GM12878 (cell line): Measurements from ENCODE around the gene MPST. TPM values are rescaled to one million over a fixed set of nuclear protein-coding genes. Genes with fewer than 3 reads are reported as not detected.

Experiments used
- CHD1 ChIP-seq: IDR thresholded peaks from 2 replicates; pipeline ENCODE4 v1.6.1; 2012; ENCODE audit warnings: low read depth, low read length, improper control_type of control experiment
- HSF1 ChIP-seq: fragments of 150-350 bp; IDR thresholded peaks from 2 replicates; pipeline ENCODE4 v1.6.1; 2014; ENCODE audit warnings: mild to moderate bottlenecking, low read depth, low read length
- LARP7 ChIP-seq: fragments of 450-650 bp; IDR thresholded peaks from 2 replicates; pipeline ENCODE4 v1.6.1; 2017; ENCODE audit warnings: mild to moderate bottlenecking
- NFYA ChIP-seq: IDR thresholded peaks from 2 replicates; pipeline ENCODE4 v1.6.1; 2011; ENCODE audit warnings: low read depth, mild to moderate bottlenecking, low read length, improper control_type of control experiment, borderline replicate concordance
- NKRF ChIP-seq: fragments of 450-650 bp; conservative IDR thresholded peaks from 2 replicates; pipeline ENCODE4 v1.6.1; 2017; ENCODE audit warnings: mild to moderate bottlenecking, moderate library complexity
- NR2C1 ChIP-seq: fragments of 450-650 bp; IDR thresholded peaks from 2 replicates; pipeline ENCODE4 v1.6.1; 2017; ENCODE audit warnings: antibody characterized with exemption, mild to moderate bottlenecking, moderate library complexity
- NRF1 ChIP-seq: conservative IDR thresholded peaks from 2 replicates; pipeline ENCODE4 v1.6.1; 2011; ENCODE audit warnings: mild to moderate bottlenecking, low read depth, low read length, improper control_type of control experiment
- REST ChIP-seq: IDR thresholded peaks from 2 replicates; pipeline ENCODE4 v1.6.1; 2012; ENCODE audit warnings: mild to moderate bottlenecking, low read depth, low read length
- RUNX3 ChIP-seq: IDR thresholded peaks from 2 replicates; pipeline ENCODE4 v1.6.1; 2012; ENCODE audit warnings: low read length, inconsistent platforms
- SREBF1 ChIP-seq: IDR thresholded peaks from 2 replicates; pipeline ENCODE4 v1.6.1; 2012; ENCODE audit warnings: mild to moderate bottlenecking, low read length
- STAT3 ChIP-seq: IDR thresholded peaks from 2 replicates; pipeline ENCODE4 v1.6.1; 2011; ENCODE audit warnings: low read depth, low read length, improper control_type of control experiment
- TCF7 ChIP-seq: IDR thresholded peaks from 2 replicates; pipeline ENCODE4 v1.6.1; 2014; ENCODE audit warnings: antibody characterized with exemption, borderline replicate concordance
- ZBED1 ChIP-seq: IDR thresholded peaks from 2 replicates; pipeline ENCODE4 v1.6.1; 2016; ENCODE audit warnings: borderline replicate concordance
- ZBTB33 ChIP-seq: fragments of 450-650 bp; IDR thresholded peaks from 2 replicates; pipeline ENCODE4 v1.6.1; 2017; ENCODE audit warnings: mild to moderate bottlenecking
- ZNF687 ChIP-seq: fragments of 450-650 bp; IDR thresholded peaks from 2 replicates; pipeline ENCODE4 v1.6.1; 2017; ENCODE audit warnings: mild to moderate bottlenecking, moderate library complexity
- ZSCAN29 ChIP-seq: fragments of 450-650 bp; IDR thresholded peaks from 2 replicates; pipeline ENCODE4 v1.6.1; 2017; ENCODE audit warnings: mild to moderate bottlenecking, moderate library complexity
- polyA plus RNA-seq, 11 experiments: library from polyadenylated mRNA; depleted of rRNA in 4 of 11; unstranded in 6 of 11; stranded (reverse) in 5 of 11; fragments of >200 nt; fragmentation: Nextera tagmentation in 4 of 11; fragmentation: Illumina TruSeq in 1 of 11; extraction: Ambion mirVana in 4 of 11; extraction: Trizol in 1 of 11; gene quantifications; 1 replicate in 1 of 11; 2 replicates in 10 of 11; pipeline versions ENCODE4 v1.2.1 to v1.2.3, GENCODE V29; 2011 to 2016; ENCODE audit warnings: inconsistent platforms in 2 of 11, missing spikeins in 2 of 11, low read depth in 1 of 11
- total RNA-seq, 4 experiments: library from RNA; depleted of rRNA in 3 of 4; stranded (reverse); fragments of >200 nt in 3 of 4; fragmentation: Illumina TruSeq in 1 of 4; extraction: Trizol in 1 of 4; gene quantifications; 2 replicates each; pipeline versions ENCODE4 v1.2.1 to v1.2.3, GENCODE V29; 2013 to 2021

MPST gene
- total and polyA plus RNA-seq, 10 of the 15 experiments (the other 5 are each of a cell fraction or from before 2014, with no cell fraction given): 0.95 to 88.7 (median 38.5) TPM

GRCh38 chr22:37051391-37052385 is 32.1 kb downstream of the MPST start, which contains the start of gene KCTD17 (continued):
- TF ChIP-seq STAT3 (no peak), CHD1 (no peak), RUNX3 (no peak), NFYA (no peak), REST (no peak), ZNF687 (0 out of 2 replicates have a peak, but pooled peaks have one; percentile 38), NR2C1 (peak; percentile 45; the same call in 1 of the 2 replicates), LARP7 (peak; percentile 69; the same call in 1 of the 2 replicates), TCF7 (no peak), ZBTB33 (no peak), ZBED1 (no peak), SREBF1 (no peak), ZSCAN29 (no peak), HSF1 (no peak), NKRF (peak; percentile 61; the same call in 1 of the 2 replicates), NRF1 (no peak)
